ENCODE data around the gene PRR9. TPM values are rescaled to one million over a fixed set of nuclear protein-coding genes. Genes with fewer than 3 reads are reported as not detected.

The PRR9 gene
- total and polyA plus RNA-seq, 2 of the 8 experiments (the other 6 are each of a cell fraction or from before 2014, with no cell fraction given) = not detected

GRCh38 chr1:153248176-153248879 lies 30.9 kb downstream of the PRR9 start:
- Histone ChIP-seq H4K91ac (replicated peaks; ENCODE audit: insufficient read length, low read length) (no peak overlapping the region), H2BK5ac (ENCODE audit: low read depth, low read length) (no peak overlapping the region), H3K9me3 (ENCODE audit: insufficient read depth in 2 of 2, low read depth in 1 of 2, low read length in 1 of 2) (peaks cover 0 to 11% of the 10 kb centered on the region in 2 experiments; a peak in 2 of 4 replicates), H4K20me1 (replicated peaks in 1 of 2; ENCODE audit: control insufficient read depth in 1 of 2, insufficient read depth in 2 of 2, low read length in 2 of 2) (no peaks in the 10 kb centered on the region), H3K23ac (ENCODE audit: insufficient read length) (no peak overlapping the region), H3K23me2 (ENCODE audit: low read depth, low read length) (peaks cover 8% of the 10 kb centered on the region; the same call in 1 of the 2 replicates), H3K79me2 (ENCODE audit: control insufficient read depth in 1 of 2, insufficient read depth in 2 of 2, low read length in 2 of 2) (no peaks in the 10 kb centered on the region), H3K79me1 (ENCODE audit: low read depth, low read length) (no peaks in the 10 kb centered on the region), H2AFZ (ENCODE audit: low read length) (no peak overlapping the region), H3K9ac (replicated peaks in 1 of 4; ENCODE audit: extremely low read depth in 1 of 4, low read depth in 3 of 4, low read length in 3 of 4) (no peak overlapping the region), H3K18ac (ENCODE audit: extremely low read depth, low read length) (no peak overlapping the region), H4K5ac (ENCODE audit: insufficient read length, low read depth, low read length) (no peak overlapping the region), H3K36me3 (ENCODE audit: control insufficient read depth in 2 of 4, insufficient read depth in 4 of 4, low read length in 3 of 4) (no peaks in the 10 kb centered on the region), H3K4me1 (replicated peaks in 1 of 4; ENCODE audit: control insufficient read depth in 3 of 4, insufficient read depth in 4 of 4, low read length in 3 of 4) (no peaks in the 10 kb centered on the region), H3K27ac (ENCODE audit: low read depth, low read length) (no peak overlapping the region), H2BK12ac (ENCODE audit: low read depth, low read length) (no peak overlapping the region), H3K56ac (replicated peaks; ENCODE audit: insufficient read length, low read depth, low read length) (no peak overlapping the region), H4K8ac (ENCODE audit: extremely low read depth, insufficient read depth, low read length) (no peak overlapping the region), H3K4me2 (ENCODE audit: insufficient read depth in 1 of 2, low read depth in 2 of 2, low read length in 2 of 2) (no peak overlapping the region), H2AK5ac (ENCODE audit: low read depth, low read length) (no peak overlapping the region), H3K14ac (ENCODE audit: insufficient read length) (no peak overlapping the region), H3K4ac (replicated peaks; ENCODE audit: insufficient read length, low read depth, low read length) (no peak overlapping the region), H2BK120ac (replicated peaks; ENCODE audit: low read depth, low read length) (no peak overlapping the region), H2BK15ac (ENCODE audit: low read length) (no peak overlapping the region), H2BK20ac (ENCODE audit: low read length) (no peak overlapping the region), H3K27me3 (replicated peaks in 1 of 4; ENCODE audit: control insufficient read depth in 3 of 4, extremely low read depth in 1 of 4, insufficient read depth in 3 of 4, low read length in 3 of 4) (no peaks in the 10 kb centered on the region), H3K4me3 (ENCODE audit: extremely low read depth in 1 of 4, insufficient read depth in 2 of 4, low read depth in 3 of 4, low read length in 4 of 4) (no peak overlapping the region)
- FAIRE-seq (no peak), DNase-seq (ENCODE audit: low read depth in 1 of 2, low spot score in 2 of 2) (no peak)
- ChIA-PET CTCF (ENCODE audit: partially characterized antibody) (interaction anchor here (1.1 to 3.1 kb wide), 3 partner anchors 20 to 573 kb away, joined by 3 to 10 read pairs (median 6); no protein-coding TSS in a partner anchor), POLR2A (ENCODE audit: partially characterized antibody) (no interaction called here)
- 69% methylated on average over 5 of the region's 5 CpGs; no CpG with 5 or more reads in 1 of the 2 experiments for whole genome bisulfite sequencing, 2 experiments (ENCODE audit: extremely low coverage in 1 of 2, insufficient coverage in 1 of 2, insufficient read length in 1 of 2, insufficient replicate concordance in 2 of 2, low coverage in 1 of 2, low lambda C conversion rate in 2 of 2, missing lambda C conversion rate in 1 of 2)
- TF ChIP-seq TCF12 (IDR thresholded peaks at IDR 0.05; ENCODE audit: low read depth, low read length) = no peak
- TF ChIP-seq KDM1A (IDR thresholded peaks at IDR 0.05; ENCODE audit: borderline replicate concordance, low read length) = no peak
- TF ChIP-seq RNF2 (IDR thresholded peaks at IDR 0.05; ENCODE audit: borderline replicate concordance, low read depth, low read length, missing control alignments, poor library complexity, severe bottlenecking) = no peak
- no peak for TF ChIP-seq KDM5A (IDR thresholded peaks at IDR 0.05; ENCODE audit: low read length)
- no peak for TF ChIP-seq SIX5 (IDR thresholded peaks at IDR 0.05; ENCODE audit: low read depth, low read length)
- TF ChIP-seq ASH2L (IDR thresholded peaks at IDR 0.05; ENCODE audit: low read length) = no peak
- TF ChIP-seq BRCA1 (IDR thresholded peaks at IDR 0.05; ENCODE audit: low read depth, low read length) = no peak
- TF ChIP-seq CEBPB (IDR thresholded peaks at IDR 0.05; ENCODE audit: low read depth, low read length) = no peak
- TF ChIP-seq YY1 (IDR thresholded peaks at IDR 0.05; ENCODE audit: low read depth, low read length) = no peak
- no peak for TF ChIP-seq SP2 (IDR thresholded peaks at IDR 0.05; ENCODE audit: low read length)
- no peak for TF ChIP-seq SUZ12 (IDR thresholded peaks at IDR 0.05; ENCODE audit: low read length)
- no peak for TF ChIP-seq GTF2F1 (IDR thresholded peaks at IDR 0.05; ENCODE audit: borderline replicate concordance, low read depth, low read length)
- no peak for TF ChIP-seq POU5F1 (IDR thresholded peaks at IDR 0.05; ENCODE audit: low read depth, low read length)
- TF ChIP-seq TAF1 (IDR thresholded peaks at IDR 0.05; ENCODE audit: low read depth, low read length) = no peak
- no peak for TF ChIP-seq MAFK (IDR thresholded peaks at IDR 0.05; ENCODE audit: low read depth, low read length)

Data from H1 (cell line).